NOMO-1 treated with DMSO at 0.1 percent for 48 hours (cell line): Measurements from ENCODE around the gene HDAC4.

ENCODE experiments used
- DNase-seq: peaks from one replicate; lab custom pipeline; 2025; ENCODE audit not compliant: unreplicated experiment; lab: John Stamatoyannopoulos, UW

HDAC4 gene

DNA sequence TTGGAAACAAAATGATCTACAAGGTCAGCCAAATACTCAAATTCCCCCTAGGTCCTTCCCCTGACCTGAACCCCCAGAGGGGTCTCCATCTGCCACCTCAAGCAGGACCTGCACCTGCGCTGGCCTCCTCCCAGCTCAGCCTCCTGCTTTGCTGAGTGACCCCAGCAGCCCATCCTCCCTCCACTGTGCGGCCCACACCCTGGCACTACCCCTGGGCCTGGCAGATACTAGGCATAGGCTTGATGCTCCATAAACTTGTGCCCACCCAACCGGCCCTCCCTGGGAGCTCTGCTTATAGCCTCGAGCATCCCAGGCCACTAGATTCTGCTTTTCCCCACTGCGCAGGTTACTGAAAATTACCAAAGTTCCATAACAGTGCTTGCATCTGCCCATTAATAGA is 156.2 kb downstream of the HDAC4 start:
- no peak for DNase-seq

GRCh38 chr2:239241431-239241960 is 159.3 kb downstream of the HDAC4 start:
- peak; percentile 75 for DNase-seq

DNA sequence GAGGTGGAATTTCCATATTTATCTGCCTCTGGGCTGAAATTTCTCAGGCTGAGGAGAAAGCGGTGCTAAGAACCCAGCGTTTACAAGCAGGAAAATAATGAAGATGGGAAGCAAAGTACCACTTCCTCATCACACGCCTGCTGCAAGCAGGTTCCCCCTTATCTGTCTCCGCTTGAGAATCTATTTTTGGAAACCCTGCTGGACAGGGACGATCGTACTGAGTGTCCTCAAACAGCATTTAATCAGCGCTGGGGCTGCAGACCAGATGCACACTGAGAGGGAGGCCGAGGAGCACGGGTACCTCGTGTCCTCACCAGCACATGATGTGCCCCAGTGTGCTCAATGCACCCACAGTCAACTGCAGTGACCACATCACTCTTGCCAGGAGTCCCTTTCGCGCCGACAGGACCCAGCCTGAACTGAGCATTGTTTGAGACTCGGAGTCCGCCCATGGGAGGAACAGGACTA is 160.4 kb downstream of the HDAC4 start:
- DNase-seq = peak; percentile 78

DNA sequence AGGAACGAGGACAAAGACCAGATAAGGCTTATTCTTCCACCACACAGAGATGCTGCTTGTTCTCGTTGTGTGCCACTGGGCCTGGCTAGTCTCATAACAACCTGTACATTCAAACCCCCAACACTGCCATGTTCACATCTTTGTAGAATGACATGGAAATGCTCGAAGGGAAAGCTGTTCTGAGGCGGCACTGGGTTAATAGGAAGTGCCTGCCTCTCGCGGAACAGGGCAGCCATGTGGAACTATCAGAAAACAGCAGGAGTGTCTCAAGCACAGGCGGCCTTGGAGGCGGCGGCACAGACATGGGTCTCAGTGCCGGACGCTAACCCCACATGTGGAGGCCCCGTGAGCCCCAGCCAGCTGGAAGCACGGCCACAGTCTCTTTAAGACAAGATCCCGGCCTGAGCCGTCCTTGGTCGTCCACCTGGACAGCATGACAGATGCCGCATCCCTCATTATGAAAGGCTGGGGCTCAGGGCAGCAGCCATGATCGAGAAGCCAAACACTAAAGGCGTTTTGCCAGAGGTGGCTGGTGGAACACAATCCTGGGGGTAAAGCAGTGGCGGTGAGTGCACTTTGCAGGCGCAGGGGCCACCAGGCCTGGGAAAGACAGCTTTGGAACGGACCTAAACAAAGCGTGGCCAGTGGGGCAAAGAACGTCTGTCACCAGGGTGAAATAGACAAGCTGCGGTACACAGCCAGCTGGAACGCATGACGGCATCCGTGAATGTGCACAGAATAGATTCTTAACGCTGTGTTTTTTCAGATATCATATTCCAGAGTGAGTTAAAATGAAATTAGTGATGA is 161.0 kb downstream of the HDAC4 start:
- DNase-seq = no peak

DNA sequence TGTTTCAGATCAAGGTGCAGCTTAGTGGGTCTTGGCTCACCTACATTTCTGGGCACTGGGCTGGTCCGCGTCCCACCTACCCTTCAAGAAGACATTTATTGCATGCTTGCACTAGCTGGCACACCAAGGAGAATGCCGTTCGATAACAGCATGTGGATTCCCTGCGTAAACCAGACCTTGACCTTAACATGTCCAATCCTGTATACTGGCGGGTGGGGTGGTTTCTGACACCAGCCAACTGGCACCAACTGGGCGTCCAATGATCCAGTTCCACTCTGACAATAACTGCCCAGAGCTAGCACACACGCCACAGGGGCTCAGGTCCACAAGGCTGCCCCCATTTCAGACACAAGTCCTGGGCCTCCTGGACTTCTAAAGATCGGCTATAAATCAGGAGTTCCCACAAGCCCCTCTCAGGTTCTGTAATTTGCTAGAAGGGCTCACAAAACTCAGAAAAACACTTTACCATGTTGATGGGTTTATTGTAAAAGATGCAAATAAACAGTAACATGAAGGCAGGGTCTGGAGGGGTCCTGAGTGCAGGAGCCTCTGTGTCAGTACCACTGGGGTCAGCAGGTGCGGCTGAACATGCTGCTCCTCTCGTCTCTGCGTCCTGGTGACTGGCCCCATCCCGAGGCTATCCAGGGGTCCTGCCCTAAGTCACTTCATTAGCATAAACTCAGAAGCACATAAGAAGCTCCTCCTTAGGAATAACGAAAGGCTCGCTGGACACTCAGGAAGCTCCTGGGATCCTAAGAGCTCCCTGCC is 161.8 kb downstream of the HDAC4 start:
- DNase-seq = no peak

GRCh38 chr2:239238381-239238780 is 162.4 kb downstream of the HDAC4 start:
- no peak for DNase-seq

GRCh38 chr2:239236808-239237205 is 164.0 kb downstream of the HDAC4 start:
- DNase-seq = peak; percentile 65

DNA sequence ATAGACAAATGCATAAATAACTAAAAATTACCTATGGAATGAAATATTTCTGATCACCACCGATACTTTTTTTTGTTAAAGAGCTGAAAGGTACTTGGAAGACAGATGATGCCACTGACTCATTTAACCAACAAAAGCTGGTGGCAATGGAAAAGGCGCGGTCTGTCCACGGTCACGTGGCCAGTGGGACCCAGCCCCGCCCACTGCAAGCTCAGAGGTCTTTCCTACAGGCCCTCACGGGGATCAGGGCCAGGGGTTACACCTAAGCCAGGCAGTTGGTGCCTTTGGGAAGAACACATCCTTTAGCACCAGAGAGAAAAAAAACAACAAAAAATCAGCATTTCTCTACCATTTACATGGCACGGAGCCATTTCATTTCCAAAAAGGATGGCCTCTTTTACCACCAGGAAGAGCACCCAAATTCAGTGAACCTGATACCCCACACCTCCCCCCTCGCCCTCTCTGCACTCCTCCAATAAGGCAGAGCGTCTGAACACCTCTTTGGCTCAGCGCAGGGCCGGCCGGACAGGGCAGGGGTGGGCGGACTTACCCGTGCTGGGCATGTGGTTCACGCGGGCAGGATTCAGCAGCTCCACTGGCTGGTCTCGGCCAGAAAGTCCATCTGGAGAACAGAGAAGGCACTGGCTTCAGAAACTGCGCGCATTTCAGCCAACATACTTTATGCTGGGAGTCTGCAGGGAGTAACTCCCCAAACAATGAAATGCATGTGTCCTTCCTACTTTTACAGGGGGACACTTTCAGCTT is 164.6 kb downstream of the HDAC4 start:
- no peak for DNase-seq

- DNase-seq = no peak
Measured at GRCh38 chr2:239235311-239235710, 165.5 kb downstream of the HDAC4 start.

DNA sequence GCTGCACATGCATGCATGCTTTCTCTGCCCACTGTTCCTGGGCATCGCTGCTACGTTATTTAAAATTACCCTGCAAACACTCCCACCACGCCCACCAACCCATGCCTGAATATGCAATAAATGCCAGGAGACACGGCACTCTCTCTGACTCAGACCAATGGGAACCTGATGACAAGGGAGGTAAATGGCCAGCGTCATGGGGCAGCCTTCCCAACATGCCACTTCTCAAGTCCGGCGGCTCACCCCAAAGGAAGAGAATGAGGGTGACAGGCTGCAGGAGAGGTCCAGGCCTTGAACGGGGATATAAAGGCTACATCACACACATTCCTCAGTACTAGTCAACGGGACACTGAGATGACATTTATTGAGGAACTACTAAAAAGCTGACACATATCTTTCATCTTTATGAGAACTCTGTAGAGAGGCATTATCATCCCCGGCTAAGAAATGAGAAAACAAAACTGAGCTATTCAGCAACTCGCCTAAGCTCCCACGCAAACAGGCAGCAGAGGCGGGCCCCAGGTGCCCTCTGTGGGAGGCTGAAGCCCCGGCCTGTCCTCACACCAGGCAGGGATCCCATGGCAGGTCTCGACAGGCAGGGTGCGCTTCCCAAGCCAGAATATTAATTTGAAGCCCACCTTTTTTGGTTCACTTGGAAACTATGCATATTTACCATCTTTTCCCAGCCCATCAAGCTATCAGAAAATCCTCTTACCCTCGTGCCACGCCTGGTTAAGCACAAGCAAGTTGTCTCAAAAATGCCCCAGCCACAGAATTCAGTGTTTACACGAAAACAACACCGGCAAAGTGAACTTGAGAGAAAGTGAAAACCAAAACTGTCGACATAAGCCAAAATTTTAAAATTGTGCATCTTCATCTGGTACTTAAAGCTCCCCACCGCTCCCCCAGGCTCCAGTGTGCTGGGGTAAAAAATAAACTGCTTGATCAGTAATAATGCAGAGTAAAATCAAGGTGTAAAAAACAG is 166.3 kb downstream of the HDAC4 start:
- DNase-seq = no peak

DNA sequence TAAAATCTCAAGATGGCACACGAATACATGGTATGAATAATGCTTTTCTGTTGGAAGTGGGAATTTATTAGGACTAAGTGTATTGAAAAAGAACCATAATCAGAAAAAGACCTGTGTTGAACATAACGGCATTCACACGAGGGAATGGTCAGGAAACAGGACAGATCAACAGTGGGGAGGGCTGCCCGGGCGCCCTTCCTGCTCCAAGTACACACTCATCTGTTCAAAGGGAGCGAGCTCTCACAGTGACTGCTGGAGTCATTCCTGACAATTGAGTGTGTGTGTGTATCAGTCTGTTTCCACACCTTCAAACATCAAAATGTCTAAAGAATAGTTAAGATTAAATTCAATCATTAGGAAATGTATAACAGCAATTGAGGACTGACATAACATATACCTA is 167.2 kb downstream of the HDAC4 start:
- no peak for DNase-seq

GRCh38 chr2:239232195-239232578 is 168.6 kb downstream of the HDAC4 start:
- no peak for DNase-seq

GRCh38 chr2:239231231-239232194 is 169.3 kb downstream of the HDAC4 start:
- DNase-seq = peak; percentile 47

DNA sequence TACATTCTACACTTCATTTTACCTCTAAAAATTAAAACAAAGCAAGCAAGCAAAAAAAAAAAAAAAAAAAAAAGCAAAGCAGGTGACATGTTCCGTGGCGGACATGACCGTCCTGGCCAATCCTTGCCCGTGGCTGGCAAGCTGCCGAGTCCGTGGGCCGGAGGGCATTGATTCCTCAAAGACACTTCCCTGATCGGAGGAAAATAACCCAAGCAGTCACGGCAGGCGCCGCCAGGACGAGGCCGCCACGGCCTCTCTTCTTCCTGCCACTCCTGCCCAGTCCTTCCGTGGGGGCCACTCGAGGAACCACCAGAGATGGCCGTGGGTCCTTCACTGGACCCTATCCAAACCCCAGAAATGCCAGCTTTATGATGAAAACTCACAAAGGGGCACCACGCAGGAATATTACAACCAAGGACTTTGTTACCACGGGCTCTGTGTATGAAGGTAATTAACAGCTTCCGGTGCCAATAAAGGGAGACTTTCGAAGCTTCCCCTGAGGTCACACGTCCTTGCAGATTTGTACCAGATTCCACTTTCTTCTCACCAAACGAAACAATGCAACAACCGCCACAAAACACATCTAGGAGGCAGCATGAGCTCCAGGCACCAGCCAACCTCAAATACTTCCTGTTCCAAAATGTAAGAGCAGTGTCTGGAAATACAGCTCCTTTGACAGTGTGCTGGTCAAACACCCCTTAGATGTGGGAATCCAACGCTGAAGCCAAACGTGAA is 170.3 kb downstream of the HDAC4 start:
- DNase-seq = peak; percentile 87

GRCh38 chr2:239229545-239230279 is 171.1 kb downstream of the HDAC4 start:
- no peak for DNase-seq

DNA sequence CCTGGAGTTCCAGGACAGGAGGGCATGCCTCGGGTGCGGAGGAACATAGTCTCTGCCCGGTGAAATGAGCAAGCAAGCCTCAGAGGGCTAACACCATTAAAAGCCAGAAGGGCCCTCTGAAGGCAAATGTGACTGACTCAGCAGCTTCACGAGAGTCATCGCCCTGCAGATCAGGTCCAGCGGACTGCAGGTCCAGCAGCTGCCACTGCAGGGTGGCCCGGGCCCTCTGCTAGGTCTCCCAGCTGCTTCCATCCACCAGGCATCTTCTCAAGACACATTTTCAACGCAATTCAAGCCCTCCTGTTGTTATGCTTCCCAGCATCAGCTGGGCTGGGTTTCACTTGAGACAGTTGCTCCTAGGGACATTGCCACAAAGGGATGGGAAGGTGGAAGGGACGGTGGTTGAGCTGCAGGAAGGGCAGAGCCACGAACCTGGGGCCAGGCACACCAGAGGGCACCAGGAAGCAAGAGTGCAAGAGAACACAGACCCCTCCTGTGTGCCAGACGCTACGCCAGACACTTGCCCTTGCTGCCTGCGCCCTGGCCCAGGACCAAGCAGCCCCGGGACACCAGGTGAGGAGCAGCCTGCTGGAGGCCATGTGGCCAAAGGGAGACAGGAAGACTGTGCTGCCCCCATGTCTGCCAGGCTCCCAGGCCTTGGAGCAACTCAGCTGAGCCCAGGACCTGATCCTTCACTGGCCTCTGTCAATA is 173.0 kb downstream of the HDAC4 start:
- DNase-seq = no peak
